OCI-LY1 (cell line): ENCODE measurements around the gene FAAP100.

ENCODE experiments used
- H2AFZ ChIP-seq: fragments of 200-600 bp; sonication (generic), shearing (Covaris generic); 2 replicates; pipeline ENCODE4 v1.6.0; 2014; ENCODE audit warnings: antibody characterized with exemption, mild to moderate bottlenecking, low read length
- H3F3A ChIP-seq: fragments of 200-600 bp; sonication (generic), shearing (Covaris generic); 2 replicates; pipeline ENCODE4 v1.6.0; 2014; ENCODE audit warnings: mild to moderate bottlenecking, antibody characterized with exemption, low read length, moderate library complexity; ENCODE audit not compliant: insufficient read depth
- H3K27ac ChIP-seq: fragments of 200-600 bp; sonication (generic); 2 replicates; pipeline ENCODE4 v1.5.1; 2014; ENCODE audit warnings: low read length, mixed run types, mild to moderate bottlenecking, low read depth; ENCODE audit not compliant: poor library complexity, severe bottlenecking
- H3K27me3 ChIP-seq: fragments of 200-600 bp; sonication (generic); 2 replicates; pipeline ENCODE4 v1.6.0; 2014; ENCODE audit warnings: antibody characterized with exemption, mild to moderate bottlenecking, low read length, moderate library complexity; ENCODE audit not compliant: insufficient read depth
- H3K36me3 ChIP-seq: fragments of 200-600 bp; sonication (generic); 2 replicates; pipeline ENCODE4 v1.6.1; 2014; ENCODE audit warnings: mild to moderate bottlenecking, antibody characterized with exemption, low read length, moderate library complexity, mixed read lengths; ENCODE audit not compliant: insufficient read depth
- H3K4me1 ChIP-seq: fragments of 200-600 bp; sonication (generic); 2 replicates; pipeline ENCODE4 v1.5.1; 2014; ENCODE audit warnings: mild to moderate bottlenecking, low read length, moderate library complexity; ENCODE audit not compliant: insufficient read depth, severe bottlenecking
- H3K4me2 ChIP-seq: fragments of 200-600 bp; sonication (generic), shearing (Covaris generic); 2 replicates; pipeline ENCODE4 v1.6.1; 2014; ENCODE audit warnings: low read length
- H3K4me3 ChIP-seq: fragments of 200-600 bp; sonication (generic); 2 replicates; pipeline ENCODE4 v1.5.1; 2014; ENCODE audit warnings: low read length, low read depth, mild to moderate bottlenecking, mixed read lengths; ENCODE audit not compliant: poor library complexity, severe bottlenecking
- H3K79me2 ChIP-seq: fragments of 200-600 bp; shearing (Covaris generic); 2 replicates; pipeline ENCODE4 v1.6.1; 2016; ENCODE audit warnings: mixed run types, low read length, mixed read lengths; ENCODE audit not compliant: insufficient read depth
- H3K9ac ChIP-seq: fragments of 200-600 bp; sonication (generic), shearing (Covaris generic); 2 replicates; pipeline ENCODE4 v1.6.1; 2014; ENCODE audit warnings: mild to moderate bottlenecking, low read length, mixed read lengths
- H3K9me2 ChIP-seq: fragments of 200-600 bp; sonication (generic), shearing (Covaris generic); 2 replicates; pipeline ENCODE4 v1.6.1; 2014; ENCODE audit warnings: low read depth, mild to moderate bottlenecking, low read length, mixed read lengths
- H3K9me3 ChIP-seq: fragments of 200-600 bp; shearing (Covaris generic); 2 replicates; pipeline ENCODE4 v1.6.1; 2014; ENCODE audit warnings: low read length, mixed read lengths
- H4K20me1 ChIP-seq: fragments of 200-600 bp; sonication (generic), shearing (Covaris generic); 2 replicates; pipeline ENCODE4 v1.6.0; 2016; ENCODE audit warnings: mild to moderate bottlenecking, low read length; ENCODE audit not compliant: insufficient read depth
- CTCF ChIP-seq: fragments of 200-600 bp; sonication (generic), shearing (Covaris generic); IDR thresholded peaks from 2 replicates; pipeline ENCODE4 v1.5.1; 2017; ENCODE audit warnings: mild to moderate bottlenecking, antibody characterized with exemption, low read length, moderate library complexity, mixed read lengths
- EZH2 ChIP-seq: fragments of 200-600 bp; sonication (generic), shearing (Covaris generic); IDR thresholded peaks from 2 replicates; pipeline ENCODE4 v1.8.0; 2017; ENCODE audit warnings: borderline replicate concordance, mixed run types, mild to moderate bottlenecking, antibody characterized with exemption, low read length, moderate library complexity, mixed read lengths

FAAP100 gene

GRCh38 chr17:81549826-81550225 is 2.3 kb downstream of the FAAP100 start:
- Histone ChIP-seq H3K4me1 (peaks cover 23% of the 10 kb centered on the region), H3K4me3 (no peak overlapping the region), H3K36me3 (peaks cover 46% of the 10 kb centered on the region), H3K27ac (no peak overlapping the region), H3K27me3 (no peaks in the 10 kb centered on the region), H4K20me1 (no peaks in the 10 kb centered on the region), H3K9me3 (no peaks in the 10 kb centered on the region), H3F3A (no peaks in the 10 kb centered on the region), H3K4me2 (no peak overlapping the region), H3K79me2 (no peaks in the 10 kb centered on the region), H3K9ac (no peak overlapping the region), H2AFZ (no peak overlapping the region), H3K9me2 (no peaks in the 10 kb centered on the region)
- no peak for TF ChIP-seq CTCF
- TF ChIP-seq EZH2 = no peak

GRCh38 chr17:81549031-81549557 is 3.1 kb downstream of the FAAP100 start:
- no peaks in the 10 kb centered on the region for H3F3A ChIP-seq
- H3K4me1 ChIP-seq = peaks cover 19% of the 10 kb centered on the region
- H3K27me3 ChIP-seq = no peaks in the 10 kb centered on the region
- H3K9me2 ChIP-seq = no peaks in the 10 kb centered on the region
- no peak overlapping the region for H3K27ac ChIP-seq
- H3K36me3 ChIP-seq = peaks cover 50% of the 10 kb centered on the region
- no peak overlapping the region for H3K4me3 ChIP-seq
- no peaks in the 10 kb centered on the region for H3K9me3 ChIP-seq
- no peaks in the 10 kb centered on the region for H4K20me1 ChIP-seq
- TF ChIP-seq EZH2 = no peak
- TF ChIP-seq CTCF = no peak
- H2AFZ ChIP-seq = no peak overlapping the region
- H3K79me2 ChIP-seq = no peaks in the 10 kb centered on the region
- no peak overlapping the region for H3K4me2 ChIP-seq
- H3K9ac ChIP-seq = no peak overlapping the region

GRCh38 chr17:81547614-81547982 is 4.6 kb downstream of the FAAP100 start:
- Histone ChIP-seq H3K9me3 (no peaks in the 10 kb centered on the region), H3K4me1 (peaks cover 9% of the 10 kb centered on the region), H3K9ac (no peak overlapping the region), H3K9me2 (no peaks in the 10 kb centered on the region), H3K4me2 (no peak overlapping the region), H3K27me3 (no peaks in the 10 kb centered on the region), H4K20me1 (no peaks in the 10 kb centered on the region), H3K4me3 (no peak overlapping the region), H3K27ac (no peak overlapping the region), H2AFZ (no peak overlapping the region), H3F3A (no peaks in the 10 kb centered on the region), H3K36me3 (peaks cover 60% of the 10 kb centered on the region), H3K79me2 (no peaks in the 10 kb centered on the region)
- TF ChIP-seq EZH2 (no peak), CTCF (no peak)
